KOPT-K1 (cell line): ENCODE results near the gene DOLPP1.

Experiments
- H3K27ac ChIP-seq: fragments of 200-600 bp; sonication (generic); 2 replicates; pipeline ENCODE4 v1.5.1; 2016; ENCODE audit warnings: antibody characterized with exemption, mild to moderate bottlenecking, low read depth, low read length; ENCODE audit not compliant: poor library complexity, severe bottlenecking
- H3K36me3 ChIP-seq: fragments of 200-600 bp; sonication (generic); 2 replicates; pipeline ENCODE4 v1.5.1; 2017; ENCODE audit warnings: antibody characterized with exemption, mild to moderate bottlenecking, low read length, moderate library complexity; ENCODE audit not compliant: insufficient read depth
- H3K9me3 ChIP-seq: fragments of 200-600 bp; sonication (generic); 2 replicates; pipeline ENCODE4 v1.5.1; 2017; ENCODE audit warnings: antibody characterized with exemption, low read length, mild to moderate bottlenecking; ENCODE audit not compliant: insufficient read depth, poor library complexity, severe bottlenecking

The DOLPP1 gene

DNA sequence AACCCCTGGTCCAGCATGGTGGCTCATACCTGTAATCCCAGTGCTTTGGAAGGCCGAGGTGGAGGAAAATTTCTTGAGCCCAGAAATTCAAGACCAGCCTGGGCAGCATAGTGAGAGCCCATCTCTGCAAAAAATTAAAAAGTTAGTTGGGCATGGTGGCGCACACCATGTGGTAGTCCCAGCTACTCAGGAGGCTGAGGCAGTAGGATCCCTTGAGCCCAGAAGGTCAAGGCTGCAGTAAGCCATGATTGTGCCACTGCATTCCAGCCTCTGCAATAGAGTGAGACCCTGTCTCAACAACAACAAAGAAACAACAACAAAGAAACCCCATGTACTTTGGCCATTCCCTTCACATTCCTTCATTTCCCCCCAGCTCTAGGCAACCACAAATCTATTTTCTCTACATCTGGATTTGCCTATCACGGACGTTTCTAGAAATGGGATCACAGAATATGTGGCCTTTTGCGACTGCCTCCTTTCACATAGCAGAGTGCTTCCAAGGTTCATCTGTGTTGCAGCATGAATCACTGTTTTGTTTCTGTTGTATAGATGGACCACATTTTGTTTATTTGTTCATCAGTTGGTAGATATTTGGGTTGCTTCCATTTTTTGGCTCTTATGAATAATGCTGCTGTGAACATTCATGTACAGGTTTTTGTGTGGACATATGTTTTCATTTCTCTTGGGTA, 26.6 kb upstream of the DOLPP1 start:
- H3K36me3 ChIP-seq, result peaks cover 28% of the 10 kb centered on the region; the same call in 1 of the 2 replicates
- no peak overlapping the region for H3K27ac ChIP-seq
- no peaks in the 10 kb centered on the region for H3K9me3 ChIP-seq

DNA sequence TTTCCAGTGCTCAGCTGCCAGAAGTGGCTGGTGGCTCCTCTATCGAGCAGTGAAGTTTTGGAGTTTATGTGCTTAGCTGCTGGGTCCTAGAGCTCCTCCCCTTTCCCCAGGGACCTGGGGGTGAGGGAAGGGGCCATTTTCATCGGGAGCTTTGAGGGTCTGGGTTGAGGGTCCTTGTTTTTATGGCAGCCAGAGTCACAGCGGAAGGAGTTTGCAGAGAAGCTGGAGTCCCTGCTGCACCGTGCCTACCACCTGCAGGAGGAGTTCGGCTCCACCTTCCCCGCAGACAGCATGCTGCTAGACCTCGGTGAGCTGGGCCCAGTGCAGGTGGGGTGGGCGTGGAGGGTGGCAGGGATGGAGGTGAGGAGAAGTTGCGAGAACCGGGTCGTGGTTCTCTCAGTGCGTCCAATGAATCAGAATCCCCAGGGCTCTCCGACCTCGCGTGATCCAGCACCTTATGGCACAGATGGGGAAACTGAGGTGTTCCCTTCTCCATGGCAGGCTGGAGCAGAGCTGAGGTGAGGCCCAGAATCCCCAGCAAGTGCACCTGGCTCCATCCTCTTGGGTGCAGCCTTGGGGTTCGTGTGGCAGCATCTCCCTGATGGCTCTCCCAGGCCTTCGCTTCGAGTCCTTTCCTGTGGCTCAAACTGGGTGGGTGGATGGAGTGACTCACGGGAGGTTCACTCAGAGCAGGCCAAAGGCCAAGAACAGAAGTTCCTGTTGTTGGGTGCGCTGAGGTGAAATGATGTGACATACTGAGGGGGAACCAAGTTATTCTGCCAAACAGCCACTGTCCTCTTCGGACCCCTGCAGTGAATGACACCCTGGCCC, 21.7 kb upstream of the DOLPP1 start:
- no peaks in the 10 kb centered on the region for H3K9me3 ChIP-seq
- H3K27ac ChIP-seq, result no peak overlapping the region
- H3K36me3 ChIP-seq, result peaks cover 42% of the 10 kb centered on the region

DNA sequence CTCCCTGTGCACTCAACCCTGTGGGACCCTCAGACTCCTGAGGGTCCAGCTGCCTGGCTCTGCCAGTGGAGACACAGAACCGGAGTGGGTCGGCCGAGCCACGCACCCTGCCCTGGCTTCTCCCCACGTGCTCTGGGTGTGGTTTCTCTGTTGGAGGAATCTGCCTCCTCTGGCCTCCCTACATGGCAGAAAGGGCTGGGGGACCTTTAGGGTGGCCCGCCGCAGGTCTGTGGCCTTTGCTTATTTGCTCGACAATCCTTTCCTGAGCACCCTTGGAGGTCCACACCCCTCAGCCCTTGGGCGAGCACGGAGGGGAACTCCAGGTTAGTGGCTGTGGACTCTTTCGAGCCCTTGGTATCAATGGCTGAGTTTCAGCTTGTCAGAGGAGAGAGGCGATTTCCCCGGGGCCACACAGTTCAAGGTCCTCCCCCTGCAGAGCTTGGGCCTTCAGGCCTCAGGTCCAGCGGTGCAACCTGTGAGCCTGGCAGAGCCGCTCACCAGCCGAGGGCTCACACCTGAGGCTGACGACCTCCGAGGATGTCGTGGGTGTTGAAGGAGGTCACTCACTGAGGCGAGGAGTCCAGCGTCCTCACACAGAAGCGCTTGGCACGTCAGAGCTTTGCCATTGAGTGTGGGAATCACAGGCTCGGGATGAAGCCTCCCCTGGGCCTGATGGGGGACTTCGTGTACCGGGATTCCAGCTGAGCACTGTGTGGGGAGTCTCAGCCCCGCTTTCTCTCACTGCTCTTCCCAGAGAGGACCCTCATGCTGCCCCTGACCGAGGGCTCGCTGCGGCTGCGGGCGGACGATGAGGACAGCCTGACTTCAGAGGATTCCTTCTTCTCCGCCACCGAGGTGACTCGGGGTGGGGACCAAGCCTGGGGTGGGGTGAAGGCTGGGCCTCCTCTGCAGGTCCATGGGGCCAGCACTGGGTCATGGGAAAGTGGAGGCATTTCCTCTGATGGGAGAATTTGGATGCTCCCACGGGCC, 20.8 kb upstream of the DOLPP1 start:
- Histone ChIP-seq H3K36me3 (peaks cover 43% of the 10 kb centered on the region), H3K9me3 (no peaks in the 10 kb centered on the region), H3K27ac (no peak overlapping the region)

DNA sequence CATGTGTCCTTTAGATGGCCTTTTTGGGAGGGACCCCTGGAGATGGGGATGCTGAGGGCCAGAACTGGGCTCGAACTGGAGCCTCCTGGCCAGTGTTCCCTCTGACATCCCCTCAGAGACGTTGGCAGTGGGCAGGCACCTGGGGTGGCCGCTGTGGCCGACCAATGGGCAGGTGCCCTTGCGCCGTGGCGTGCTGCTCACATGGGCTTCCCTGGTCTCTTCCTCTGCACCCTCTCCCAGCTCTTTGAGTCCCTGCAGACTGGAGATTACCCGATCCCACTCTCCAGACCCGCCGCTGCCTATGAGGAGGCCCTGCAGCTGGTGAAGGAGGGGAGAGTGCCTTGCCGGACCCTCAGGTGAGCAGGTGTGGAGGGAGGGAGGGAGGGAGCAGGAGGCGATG, 19.9 kb upstream of the DOLPP1 start:
- no peaks in the 10 kb centered on the region for H3K9me3 ChIP-seq
- H3K36me3 ChIP-seq, result peaks cover 52% of the 10 kb centered on the region
- no peak overlapping the region for H3K27ac ChIP-seq

DNA sequence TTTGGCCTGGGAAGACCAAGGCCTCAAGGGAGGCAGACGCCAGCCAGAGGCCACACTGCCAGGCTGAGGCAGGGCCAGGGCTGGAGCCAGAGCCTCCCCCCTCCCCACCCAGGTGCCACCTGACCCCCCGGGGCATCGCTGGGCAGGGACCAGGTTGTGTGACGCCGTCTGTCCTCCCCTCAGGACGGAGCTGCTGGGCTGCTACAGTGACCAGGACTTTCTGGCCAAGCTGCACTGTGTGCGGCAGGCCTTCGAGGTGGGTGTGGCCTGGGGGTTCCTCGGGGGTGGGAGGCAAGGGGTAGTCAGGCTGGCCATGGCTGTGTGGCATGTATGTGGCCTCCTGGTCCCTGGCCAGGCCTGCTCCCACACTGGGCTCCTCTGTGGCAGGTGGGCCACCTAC, 17.9 kb upstream of the DOLPP1 start:
- Histone ChIP-seq H3K36me3 (peaks cover 57% of the 10 kb centered on the region), H3K9me3 (no peaks in the 10 kb centered on the region), H3K27ac (no peak overlapping the region)

DNA sequence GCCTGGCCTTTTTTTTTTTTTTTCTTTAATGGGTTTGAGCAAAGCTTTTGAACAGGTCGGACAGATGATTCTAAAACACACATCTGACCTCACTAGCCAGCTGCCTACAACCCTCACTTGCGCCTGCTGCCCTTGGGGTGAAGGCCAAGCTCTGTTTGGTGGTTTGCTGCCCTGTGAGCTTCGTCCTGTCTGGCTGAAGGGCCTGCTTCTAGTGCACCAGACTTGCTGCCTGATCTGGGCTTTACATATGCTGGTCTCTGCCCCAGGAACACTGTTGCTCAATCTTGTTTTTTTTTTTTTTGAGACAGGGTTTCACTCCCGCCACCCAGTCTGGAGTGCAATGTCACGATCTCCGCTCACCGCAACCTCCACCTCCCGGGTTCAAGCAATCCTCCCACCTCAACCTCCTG, 16.4 kb upstream of the DOLPP1 start:
- Histone ChIP-seq H3K9me3 (no peaks in the 10 kb centered on the region), H3K36me3 (peaks cover 52% of the 10 kb centered on the region), H3K27ac (no peak overlapping the region)

DNA sequence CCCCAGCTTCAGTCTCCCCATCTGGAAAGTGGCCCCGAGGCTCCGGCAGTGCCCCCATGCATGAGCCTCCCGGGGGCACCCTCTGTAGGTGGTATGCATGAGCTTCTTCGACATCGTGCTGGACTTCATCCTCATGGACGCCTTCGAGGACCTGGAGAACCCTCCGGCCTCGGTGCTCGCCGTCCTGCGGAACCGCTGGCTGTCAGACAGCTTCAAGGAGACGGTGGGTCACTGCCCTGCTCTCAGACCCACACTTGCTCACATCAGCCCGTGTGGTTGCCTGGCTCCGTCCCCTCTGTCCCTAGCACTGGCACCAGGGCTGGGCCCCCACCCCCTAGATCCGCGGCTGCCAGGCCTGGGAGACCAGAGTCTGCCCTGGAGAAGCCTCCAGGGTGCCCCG, 12.8 kb upstream of the DOLPP1 start:
- Histone ChIP-seq H3K9me3 (no peaks in the 10 kb centered on the region), H3K27ac (peak overlapping the region; percentile 95), H3K36me3 (peaks cover 46% of the 10 kb centered on the region)

DNA sequence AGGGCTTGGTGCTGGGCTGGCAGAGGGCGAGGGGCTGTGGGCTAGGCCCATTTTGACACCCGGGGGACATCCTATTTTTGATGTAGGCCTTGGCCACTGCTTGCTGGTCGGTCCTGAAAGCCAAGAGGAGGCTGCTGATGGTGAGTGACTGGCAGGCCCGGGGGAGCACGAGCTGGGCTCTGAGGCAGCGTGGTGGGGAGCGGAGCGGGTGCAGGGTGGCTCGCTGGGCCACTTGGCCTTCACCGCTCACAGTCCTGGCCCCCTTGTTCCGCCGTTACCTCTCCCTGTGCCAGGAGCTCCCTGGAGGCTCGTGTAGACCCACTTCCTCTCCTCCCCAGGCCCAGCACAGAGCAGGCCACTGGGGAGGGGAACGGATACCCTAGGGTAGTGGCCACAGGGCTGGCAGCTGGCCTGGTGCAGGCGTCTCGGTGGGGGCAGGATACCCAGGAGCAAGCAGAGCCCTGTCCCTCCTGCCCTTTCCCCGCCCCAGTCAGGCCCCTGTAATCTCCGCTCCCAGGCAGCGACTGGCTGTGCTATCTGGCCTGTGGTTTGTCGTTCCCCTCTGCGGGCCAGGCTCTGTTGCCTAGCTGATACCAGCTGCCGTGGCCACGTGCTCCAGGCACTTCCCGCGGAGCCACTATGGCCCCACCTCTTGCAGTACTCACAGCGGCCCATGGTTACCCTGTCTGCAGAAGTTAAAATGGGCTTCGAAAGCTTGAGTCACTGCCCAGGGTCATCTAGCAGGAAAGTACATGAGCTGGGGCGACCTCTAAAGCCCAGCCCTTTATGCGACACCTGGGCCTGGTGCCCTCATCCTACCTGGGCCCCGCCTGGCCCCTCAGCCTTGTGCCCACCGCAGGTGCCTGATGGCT, 11.7 kb upstream of the DOLPP1 start:
- Histone ChIP-seq H3K27ac (peak overlapping the region; percentile 95), H3K36me3 (peaks cover 38% of the 10 kb centered on the region; the same call in 1 of the 2 replicates), H3K9me3 (no peaks in the 10 kb centered on the region)

DNA sequence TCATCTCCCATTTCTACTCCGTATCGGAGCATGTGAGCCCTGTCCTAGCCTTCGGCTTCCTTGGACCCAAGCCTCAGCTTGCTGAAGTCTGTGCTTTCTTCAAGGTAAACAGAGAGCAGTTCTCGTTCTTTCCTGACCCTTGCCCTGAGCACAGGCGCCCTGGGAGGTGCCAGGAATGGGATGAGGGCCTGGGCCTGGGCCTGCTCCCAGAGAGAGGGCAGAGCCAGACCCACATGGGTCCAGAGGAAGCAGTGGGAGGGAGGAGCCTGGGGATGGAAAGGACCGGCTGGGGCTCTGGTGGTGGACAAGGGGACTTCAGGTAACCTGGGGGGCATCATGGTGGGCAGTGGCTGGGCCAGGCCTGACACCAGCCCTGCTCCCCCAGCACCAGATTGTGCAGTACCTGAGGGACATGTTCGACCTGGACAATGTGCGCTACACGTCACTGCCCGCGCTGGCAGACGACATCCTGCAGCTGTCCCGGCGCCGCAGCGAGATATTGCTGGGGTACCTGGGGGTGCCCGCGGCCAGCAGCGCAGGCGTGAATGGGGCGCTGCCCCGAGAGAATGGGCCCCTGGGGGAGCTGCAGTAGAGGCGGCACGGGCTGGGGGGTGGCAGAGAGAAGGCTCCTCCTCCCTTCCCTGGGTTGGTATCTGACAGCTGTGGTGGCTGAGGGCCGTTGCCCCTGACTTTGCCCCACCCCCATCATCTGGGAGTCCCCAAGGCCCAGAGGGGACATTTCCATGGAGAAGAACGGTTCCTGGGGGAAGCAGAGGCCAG, 10.9 kb upstream of the DOLPP1 start:
- peak overlapping the region; percentile 95 for H3K27ac ChIP-seq
- H3K36me3 ChIP-seq, result peaks cover 32% of the 10 kb centered on the region; the same call in 1 of the 2 replicates
- no peaks in the 10 kb centered on the region for H3K9me3 ChIP-seq

DNA sequence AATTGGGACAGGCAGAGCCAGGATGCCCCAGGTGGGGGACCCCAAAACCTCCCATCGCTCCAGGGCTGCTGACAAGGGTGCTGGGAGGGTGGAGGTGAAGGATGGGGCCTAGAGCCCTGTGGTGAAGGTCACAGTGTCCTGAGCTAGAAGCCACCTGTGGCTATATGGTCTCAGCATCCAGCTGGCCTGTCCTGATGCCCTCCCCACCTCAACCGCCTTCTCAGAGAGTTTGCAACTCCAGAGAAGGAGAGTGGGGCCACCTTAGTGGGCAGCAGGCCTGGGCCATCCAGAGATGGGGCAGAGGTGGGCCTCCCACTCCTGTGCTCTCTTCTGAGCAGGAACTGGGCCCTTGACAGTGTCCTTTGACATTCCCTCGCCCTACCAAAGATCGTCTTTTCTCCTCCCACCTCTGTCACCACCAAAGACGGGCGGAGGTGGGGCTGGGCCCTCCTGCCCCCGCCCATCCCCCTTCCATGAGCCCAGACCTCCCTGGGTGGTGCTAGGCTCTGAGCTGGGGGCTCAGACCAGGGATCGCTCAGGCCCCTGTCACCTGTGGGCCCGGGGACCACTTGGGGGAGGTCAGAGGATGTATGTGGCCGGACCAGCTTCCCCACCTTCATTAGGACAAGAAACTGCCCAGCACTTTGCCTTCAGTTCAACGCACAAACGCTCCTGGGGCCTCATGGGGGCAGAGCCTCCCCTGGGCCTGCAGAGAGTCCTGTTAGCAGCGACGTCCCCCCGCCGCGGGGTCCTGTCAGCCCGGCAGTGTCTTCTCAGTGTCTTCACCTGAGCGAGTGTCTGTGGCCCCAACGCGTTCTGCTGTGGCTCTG, 10.0 kb upstream of the DOLPP1 start:
- Histone ChIP-seq H3K36me3 (peaks cover 23% of the 10 kb centered on the region; the same call in 1 of the 2 replicates), H3K9me3 (no peaks in the 10 kb centered on the region), H3K27ac (peak overlapping the region; percentile 95)

DNA sequence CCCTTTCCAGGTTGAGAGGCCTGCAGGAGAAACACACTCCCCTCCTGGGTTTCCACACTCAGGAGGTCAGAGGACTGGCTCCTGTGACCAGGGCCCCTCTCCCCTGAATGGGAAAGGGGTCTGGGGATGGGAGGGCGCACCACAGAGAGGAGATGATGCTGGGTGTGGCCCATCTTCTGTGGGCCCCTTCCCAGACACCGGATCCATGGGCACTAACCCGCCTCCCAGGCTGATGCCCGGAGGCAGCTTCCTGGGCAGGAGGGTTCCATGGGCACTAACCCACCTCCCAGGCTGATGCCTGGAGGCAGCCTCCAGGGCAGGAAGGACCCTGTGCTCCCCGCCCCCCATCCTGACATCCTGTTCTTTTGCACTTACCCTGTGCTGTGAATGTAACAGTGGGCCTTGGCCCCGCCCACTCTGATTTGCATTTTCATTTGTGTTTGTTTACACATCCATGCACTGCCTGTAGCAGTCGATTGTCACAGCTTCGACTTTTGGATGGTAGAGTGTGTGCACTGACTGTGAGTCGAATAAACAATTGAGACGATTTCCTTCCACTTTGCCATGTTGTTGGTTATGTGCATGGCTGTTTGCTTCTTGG, 9.3 kb upstream of the DOLPP1 start:
- Histone ChIP-seq H3K9me3 (no peaks in the 10 kb centered on the region), H3K27ac (peak overlapping the region; percentile 95), H3K36me3 (peaks cover 21% of the 10 kb centered on the region; the same call in 1 of the 2 replicates)

DNA sequence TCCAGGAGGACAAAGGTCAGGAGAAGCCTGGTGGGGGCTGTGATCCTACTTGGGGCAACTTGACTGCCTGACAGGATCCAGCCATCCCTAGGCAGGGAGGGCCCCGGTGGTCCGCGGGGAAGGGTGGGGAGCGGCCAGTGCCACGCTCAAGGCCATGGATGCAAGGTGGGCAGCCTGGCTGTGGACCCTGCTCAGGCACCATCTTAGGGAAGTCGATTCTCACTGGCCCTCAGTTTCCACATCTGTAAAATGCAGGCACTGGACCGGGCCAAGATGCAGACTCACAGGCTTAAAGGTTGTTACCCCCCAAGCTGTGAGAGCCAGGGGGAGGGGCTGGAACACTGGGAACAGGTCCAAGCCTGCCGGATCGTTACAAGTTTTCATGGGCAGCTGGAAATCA, 8.7 kb upstream of the DOLPP1 start:
- H3K27ac ChIP-seq, result no peak overlapping the region
- H3K9me3 ChIP-seq, result no peaks in the 10 kb centered on the region
- peaks cover 21% of the 10 kb centered on the region; the same call in 1 of the 2 replicates for H3K36me3 ChIP-seq
